HCT116 (cell line): ENCODE data around the gene PSMG1. TPM values are rescaled to one million over a fixed set of nuclear protein-coding genes. Genes with fewer than 3 reads are reported as not detected.

Experiments used
- ATAC-seq: fragments of 200-7000 bp; cut with Tn5 transposase; 2 replicates; pipeline ENCODE4 v1.9.1; 2020; ENCODE audit warnings: mild to moderate bottlenecking, moderate library complexity
- BruUV-seq: library from RNA; stranded (reverse); fragments of 400-500 nt; replicated peaks from 2 replicates; lab custom pipeline; 2021; lab: Mats Ljungman, UMichigan
- CTCF ChIA-PET: fragments of 300-600 bp; sonication (Branson Sonifier 250); formaldehyde crosslinking; loops from one replicate; lab custom pipeline; 2021; ENCODE audit warnings: antibody characterized with exemption; lab: Charles Lee
- POLR2A ChIA-PET: fragments of 300-600, 350-600 bp; sonication (Branson Sonifier 250); formaldehyde crosslinking; loops from one replicate; lab custom pipeline; 2021; ENCODE audit warnings: antibody characterized with exemption; lab: Charles Lee
- RAD21 ChIA-PET, 2 experiments: fragments of 300-600 bp; sonication (Branson Sonifier 250); formaldehyde crosslinking; loops; one replicate each; lab custom pipeline; 2023; ENCODE audit warnings: low total read pairs in 2 of 2; ENCODE audit not compliant: uncharacterized antibody in 2 of 2, unreplicated experiment in 2 of 2, low non-redundant PET in 1 of 2; lab: Charles Lee
- DNase-seq: peaks from one replicate; pipeline ENCODE4 v3.0.0-alpha.2; 2010; ENCODE audit warnings: low read depth, low spot score
- H2AFZ ChIP-seq: fragments of 200-600 bp; shearing (Covaris generic), sonication (generic); 2 replicates; pipeline ENCODE4 v1.6.1; 2017; ENCODE audit warnings: low read depth, mixed run types, mixed read lengths, antibody characterized with exemption, low read length; ENCODE audit not compliant: poor library complexity, severe bottlenecking
- H3K27ac ChIP-seq: 2 replicates; pipeline ENCODE4 v1.5.1; 2012; ENCODE audit warnings: low read depth, low read length
- H3K27me3 ChIP-seq: fragments of 200-600 bp; sonication (generic); 2 replicates; pipeline ENCODE4 v1.6.1; 2016; ENCODE audit warnings: mixed run types, low read length, mixed read lengths; ENCODE audit not compliant: insufficient read depth
- H3K36me3 ChIP-seq, 2 experiments: fragments of 200-500 bp in 1 of 2; fragments of 200-600 bp in 1 of 2; sonication (Bioruptor generic) in 1 of 2; sonication (generic) in 1 of 2; 2 replicates each; pipeline versions ENCODE4 v1.5.1 to v1.6.1; 2014 to 2016; ENCODE audit warnings: low read length in 2 of 2, inconsistent platforms in 1 of 2, mixed read lengths in 1 of 2, mixed run types in 1 of 2; ENCODE audit not compliant: insufficient read depth in 2 of 2, control insufficient read depth in 1 of 2
- H3K4me1 ChIP-seq, 2 experiments: fragments of 200-600 bp in 1 of 2; sonication (generic) in 1 of 2; 2 replicates each; pipeline versions ENCODE4 v1.5.1 to v1.6.1; 2012 to 2017; ENCODE audit warnings: low read length in 2 of 2, inconsistent platforms in 1 of 2, mild to moderate bottlenecking in 1 of 2, mixed read lengths in 1 of 2, mixed run types in 1 of 2, moderate library complexity in 1 of 2; ENCODE audit not compliant: insufficient read depth in 2 of 2, control insufficient read depth in 1 of 2
- H3K4me2 ChIP-seq: fragments of 200-600 bp; sonication (generic); 2 replicates; pipeline ENCODE4 v1.6.1; 2017; ENCODE audit warnings: mixed run types, low read length, mixed read lengths
- H3K4me3 ChIP-seq, 2 experiments: fragments of 200-600 bp in 1 of 2; sonication (generic) in 1 of 2; replicated peaks in 1 of 2; 2 replicates each; pipeline ENCODE4 v1.5.1; 2011 to 2016; ENCODE audit warnings: low read length in 2 of 2, control low read depth in 1 of 2, low read depth in 1 of 2, mild to moderate bottlenecking in 1 of 2, mixed read lengths in 1 of 2, mixed run types in 1 of 2
- H3K79me2 ChIP-seq: fragments of 200-600 bp; sonication (generic); 2 replicates; pipeline ENCODE4 v1.6.1; 2017; ENCODE audit warnings: mild to moderate bottlenecking, mixed run types, low read length, moderate library complexity, mixed read lengths; ENCODE audit not compliant: insufficient read depth
- H3K9ac ChIP-seq: fragments of 200-600 bp; sonication (generic); 2 replicates; pipeline ENCODE4 v1.6.1; 2016; ENCODE audit warnings: low read length, mixed read lengths
- H3K9me2 ChIP-seq: fragments of 200-600 bp; sonication (generic), shearing (Covaris generic); 2 replicates; pipeline ENCODE4 v1.6.1; 2017; ENCODE audit warnings: mixed run types, mild to moderate bottlenecking, moderate library complexity; ENCODE audit not compliant: insufficient read depth
- H3K9me3 ChIP-seq, 2 experiments: fragments of 200-500 bp in 1 of 2; fragments of 200-600 bp in 1 of 2; sonication (Bioruptor generic) in 1 of 2; sonication (generic) in 1 of 2; 2 replicates each; pipeline ENCODE4 v1.6.1; 2014 to 2017; ENCODE audit warnings: low read length in 2 of 2, mixed read lengths in 2 of 2, inconsistent platforms in 1 of 2, low read depth in 1 of 2, mild to moderate bottlenecking in 1 of 2, mixed run types in 1 of 2, moderate library complexity in 1 of 2; ENCODE audit not compliant: control insufficient read depth in 1 of 2, insufficient read depth in 1 of 2
- H4K20me1 ChIP-seq: fragments of 200-600 bp; sonication (generic), shearing (Covaris generic); 2 replicates; pipeline ENCODE4 v1.6.1; 2017; ENCODE audit warnings: mixed run types, mild to moderate bottlenecking, moderate library complexity; ENCODE audit not compliant: insufficient read depth
- POLR2A ChIP-seq: IDR thresholded peaks from 2 replicates; pipeline ENCODE4 v1.7.0; 2011; ENCODE audit warnings: borderline replicate concordance; ENCODE audit not compliant: insufficient read depth, insufficient read length; ENCODE audit errors: extremely low read depth
- ZBTB33 ChIP-seq: IDR thresholded peaks from 2 replicates; pipeline ENCODE4 v1.6.1; 2011; ENCODE audit warnings: mild to moderate bottlenecking, low read length, moderate library complexity; ENCODE audit not compliant: insufficient replicate concordance; ENCODE audit errors: extremely low read depth
- intact Hi-C: fragments of 100-400 bp; cut with micrococcal nuclease; formaldehyde crosslinking; loops from 2 replicates; pipeline ENCODE4 v1.10.0; 2022
- total RNA-seq: library from RNA; stranded (reverse); gene quantifications from one replicate; pipeline ENCODE4 v1.2.1, GENCODE V29; 2021; ENCODE audit not compliant: unreplicated experiment

Gene PSMG1
- total RNA-seq, 1 experiment from 2014 or later: 83.7 TPM

DNA sequence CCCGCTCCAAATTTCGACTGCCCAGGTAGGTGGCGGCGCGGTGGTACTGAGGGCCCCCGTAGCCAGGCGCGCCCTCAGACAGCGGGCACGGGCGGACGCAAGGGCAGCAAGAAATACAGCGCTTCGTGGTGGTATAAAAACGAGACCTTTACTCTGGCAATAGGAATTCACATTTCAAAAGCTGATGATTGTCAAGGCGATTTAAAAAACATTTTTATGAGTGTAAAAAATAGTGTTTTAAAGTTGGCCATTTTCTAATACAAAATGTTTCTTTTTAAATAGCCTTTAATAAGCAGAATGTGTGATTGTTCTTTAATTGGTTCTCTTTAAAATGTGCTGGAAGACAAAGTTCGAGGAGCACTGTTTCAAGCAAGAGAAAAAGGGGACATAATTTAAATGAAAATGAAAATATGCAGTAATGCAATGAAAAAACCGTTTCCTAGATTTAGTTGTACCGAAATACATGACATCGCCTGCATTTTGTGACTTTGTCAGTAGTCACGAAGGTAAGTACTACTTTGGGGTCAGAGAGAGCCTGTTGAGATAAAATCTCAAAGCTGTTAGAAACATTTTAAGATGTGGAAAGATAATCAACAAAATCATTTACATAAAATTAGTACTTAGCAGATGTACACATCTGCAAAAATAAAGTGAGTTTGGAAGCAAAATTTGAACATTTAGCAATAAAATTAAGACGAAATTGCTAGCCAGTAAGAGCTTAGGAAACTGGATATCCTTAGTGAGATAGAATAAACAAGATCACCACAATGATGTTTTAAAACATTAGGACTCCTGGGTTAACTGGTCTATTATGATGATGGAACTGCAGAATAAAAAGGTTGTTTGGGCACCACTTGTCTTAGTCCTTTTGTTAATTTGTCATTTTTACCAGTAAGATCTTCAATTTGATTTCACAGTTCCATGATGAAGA is 1.1 kb upstream of the PSMG1 start:
- ChIA-PET CTCF (interaction anchor here (0.8 to 2.0 kb wide), 5 partner anchors 10 to 485 kb away, joined by 3 to 7 read pairs (median 4); no protein-coding TSS in a partner anchor), RAD21 (interaction anchor here in 1 of 2 experiments (1.2 kb wide), 1 partner anchor 257 kb away, joined by 3 read pairs; no protein-coding TSS in a partner anchor), POLR2A (interaction anchor here (1.0 to 1.6 kb wide), 6 partner anchors 9 to 397 kb away, joined by 3 to 10 read pairs (median 4); a partner anchor contains a TSS)
- peak overlapping the region; percentile 64 for H3K27ac ChIP-seq
- peak; percentile 5 for TF ChIP-seq POLR2A
- TF ChIP-seq ZBTB33: no peak
- intact Hi-C loops: loop anchor here (10.0 kb wide), 2 partner anchors 260 to 450 kb away; partner anchors contain the start of gene LCA5L
- H3K9me3 ChIP-seq: no peaks in the 10 kb centered on the region
- H3K4me2 ChIP-seq: peak overlapping the region; percentile 88
- H3K27me3 ChIP-seq: no peaks in the 10 kb centered on the region
- peak overlapping the region; percentile 92 for H3K9ac ChIP-seq
- no peak overlapping the region for H2AFZ ChIP-seq
- H3K9me2 ChIP-seq: no peaks in the 10 kb centered on the region
- peaks cover 5 to 12% of the 10 kb centered on the region in 2 experiments; a peak in 2 of 4 replicates for H3K36me3 ChIP-seq
- H4K20me1 ChIP-seq: peaks cover 3% of the 10 kb centered on the region; the same call in 1 of the 2 replicates
- ATAC-seq (no peak), DNase-seq (no peak)
- H3K4me3 ChIP-seq: peak overlapping the region; percentile 80 to 86
- H3K4me1 ChIP-seq: peaks cover 4 to 15% of the 10 kb centered on the region in 2 experiments; a peak in 3 of 4 replicates
- H3K79me2 ChIP-seq: peaks cover 39% of the 10 kb centered on the region
- BruUV-seq: TSS peak; percentile 79
